ENCODE data around the gene GALNT6.

GRCh38 chr12:51395283-51396230 is 4.4 kb upstream of the GALNT6 start:
- no peak for TF ChIP-seq EZH2 (IDR thresholded peaks at IDR 0.05; ENCODE audit: insufficient read depth, poor library complexity, severe bottlenecking)
- TF ChIP-seq EZH2phosphoT487 (IDR thresholded peaks at IDR 0.05; ENCODE audit: insufficient read depth, low read depth): no peak

Measured in GM23248 (cell line).